ENCODE results near the gene MRM2. TPM values are rescaled to one million over a fixed set of nuclear protein-coding genes. Genes with fewer than 3 reads are reported as not detected.

Gene MRM2
- 10 to 100 TPM; 13.1 to 26.3 TPM for total RNA-seq

GRCh38 chr7:2241580-2242540 lies at the start of gene MRM2, which contains the start of gene NUDT1:
MRM2 (minus strand) TSS chr7:2242205; CDS start chr7:2242169, 36 bp downstream.
NUDT1 (plus strand) TSS chr7:2242226; CDS start chr7:2244575, 2,349 bp downstream.

DNA sequence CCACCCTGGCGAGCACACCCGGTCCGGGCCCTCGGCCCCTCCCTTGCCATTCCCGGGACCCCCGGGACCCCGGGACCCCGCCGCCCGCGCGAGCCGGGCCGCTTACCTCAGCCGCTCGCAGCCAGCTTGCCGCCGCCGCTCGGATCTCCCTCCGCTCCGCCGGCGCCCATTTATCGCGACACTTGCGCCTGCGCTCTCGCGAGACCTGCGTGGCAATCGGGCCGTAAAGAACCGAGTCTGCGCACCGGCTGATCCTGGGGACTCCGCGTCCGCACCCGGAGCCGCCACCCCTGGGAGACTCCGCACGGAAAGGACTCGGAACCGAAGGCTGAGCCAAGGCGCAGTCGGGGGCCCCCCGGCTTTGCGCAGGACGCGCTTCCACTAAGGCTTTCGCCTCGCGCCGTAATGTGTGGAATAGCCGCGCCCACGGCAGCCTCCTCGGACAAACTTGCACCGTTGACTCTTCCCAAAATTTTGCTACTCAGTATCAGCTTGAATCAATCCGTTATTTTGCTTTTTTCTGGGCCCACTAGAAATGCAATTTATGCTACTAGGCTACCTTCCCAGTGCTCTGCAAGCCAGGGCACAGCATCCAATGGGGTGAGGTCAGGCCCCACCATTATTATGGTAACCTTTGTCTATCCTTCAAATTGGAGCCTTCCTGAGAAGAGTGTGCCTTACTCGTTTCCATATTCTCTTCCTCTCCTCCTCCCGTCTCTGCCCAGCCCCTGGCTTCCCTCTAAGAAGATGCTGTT lies 9.1 kb downstream of the MRM2 start, which contains the start of gene MAD1L1:
Gene MAD1L1 (minus strand): TSS at position 180 of the 755 bp plus-strand sequence. CDS start 2,812 bp downstream, outside the sequence.

Other genes with a start within 250 kb of the MRM2 start
- 100 to 1,000 TPM; 157 to 227 TPM for gene MAD1L1, start 9.3 kb downstream of the MRM2 start, total RNA-seq
- 10 to 100 TPM; 23.7 to 31.6 TPM for gene NUDT1, start within 50 bp of the MRM2 start, total RNA-seq
- gene SNX8, start 72.2 kb upstream of the MRM2 start, total RNA-seq, result 10 to 100 TPM; 40.3 to 51.3 TPM
- 100 to 1,000 TPM; 138 to 198 TPM for gene EIF3B, start 112.6 kb upstream of the MRM2 start, total RNA-seq
- 1 to 10 TPM; 2.4 to 3.7 TPM for gene CHST12, start 161.4 kb upstream of the MRM2 start, total RNA-seq
- not detected for gene GRIFIN, start 234.2 kb upstream of the MRM2 start, total RNA-seq

All from melanocyte of skin (primary cell).